Ureter (tissue), 1 donor: ENCODE data around the gene HMGN3. TPM values are rescaled to one million over a fixed set of nuclear protein-coding genes. Genes with fewer than 3 reads are reported as not detected.

Experiments
- DNase-seq: peaks from one replicate; pipeline ENCODE4 v3.0.0-alpha.2; 2020; ENCODE audit warnings: low spot score
- total RNA-seq: library from RNA; stranded (reverse); gene quantifications from one replicate; pipeline ENCODE4 v1.2.4, GENCODE V29; 2023
- donor health status: DM: yes; HTN: yes; CAD: no.

Gene HMGN3
- total RNA-seq, 1 donor from 2014 or later = 64.1 TPM

- no peak for DNase-seq
Measured at GRCh38 chr6:79184641-79185040, 49.8 kb downstream of the HMGN3 start.

- no peak for DNase-seq
Measured at GRCh38 chr6:79184086-79184485, 50.4 kb downstream of the HMGN3 start.

- DNase-seq = no peak
Measured at GRCh38 chr6:79180052-79180451, 54.4 kb downstream of the HMGN3 start.

GRCh38 chr6:79173378-79173777, 61.1 kb downstream of the HMGN3 start:
- no peak for DNase-seq

GRCh38 chr6:79170959-79171358, 63.5 kb downstream of the HMGN3 start:
- no peak for DNase-seq

GRCh38 chr6:79170431-79170830, 64.1 kb downstream of the HMGN3 start:
- no peak for DNase-seq

- DNase-seq = no peak
Measured at GRCh38 chr6:79168695-79168980, 65.8 kb downstream of the HMGN3 start.

- no peak for DNase-seq
Measured at GRCh38 chr6:79167931-79168694, 66.4 kb downstream of the HMGN3 start.

GRCh38 chr6:79159846-79160245, 74.6 kb downstream of the HMGN3 start:
- DNase-seq = no peak

- no peak for DNase-seq
Measured at GRCh38 chr6:79158856-79159516, 75.5 kb downstream of the HMGN3 start.

GRCh38 chr6:79157961-79158644, 76.4 kb downstream of the HMGN3 start:
- DNase-seq = no peak

GRCh38 chr6:79152269-79152737, 82.2 kb downstream of the HMGN3 start:
- DNase-seq = no peak

Other genes with a start within 250 kb of the HMGN3 start
- gene PHIP, start 156.4 kb downstream of the HMGN3 start, total RNA-seq = 44.8 TPM